BJ (cell line): Measurements from ENCODE around the gene HECTD2. TPM values are rescaled to one million over a fixed set of nuclear protein-coding genes. Genes with fewer than 3 reads are reported as not detected.
"Not testable (repeated sequence)": the region's sequence is repeated elsewhere in the genome, so short reads cannot be mapped to it uniquely, and the experiment has no call there.

Experiments
- CTCF ChIA-PET: fragments of 350-600 bp; formaldehyde crosslinking; extraction: SDS; loops from one replicate; lab custom pipeline; 2021; ENCODE audit warnings: antibody characterized with exemption, inconsistent platforms; lab: Yijun Ruan, JAX
- POLR2A ChIA-PET: fragments of 300-600 bp; sonication (Branson Sonifier 250); formaldehyde crosslinking; extraction: SDS; loops from one replicate; lab custom pipeline; 2021; ENCODE audit warnings: antibody characterized with exemption; lab: Charles Lee
- DNase-seq: peaks from one replicate; pipeline ENCODE4 v3.0.0-alpha.2; 2011; ENCODE audit warnings: low read depth
- H3K27me3 ChIP-seq: 2 replicates; pipeline ENCODE4 v1.6.0; 2011; ENCODE audit warnings: low read length; ENCODE audit not compliant: control insufficient read depth, insufficient read depth
- H3K36me3 ChIP-seq: 2 replicates; pipeline ENCODE4 v1.5.1; 2011; ENCODE audit warnings: low read length; ENCODE audit not compliant: control insufficient read depth, insufficient read depth
- H3K4me3 ChIP-seq: 2 replicates; pipeline ENCODE4 v1.5.1; 2011; ENCODE audit warnings: low read depth, mild to moderate bottlenecking, control low read depth, low read length
- CTCF ChIP-seq: IDR thresholded peaks from 2 replicates; pipeline ENCODE4 v1.5.1; 2011; ENCODE audit warnings: low read depth, mild to moderate bottlenecking, control low read depth, inconsistent platforms, low read length, moderate library complexity; ENCODE audit not compliant: insufficient read depth
- polyA plus RNA-seq: library from polyadenylated mRNA; depleted of rRNA; stranded (reverse); fragments of >200 nt; gene quantifications from 2 replicates; pipeline ENCODE4 v1.2.3, GENCODE V29; 2011

Gene HECTD2
- polyA plus RNA-seq, 1 experiment: 3.6 TPM

GRCh38 chr10:91381257-91381891, 28.8 kb upstream of the HECTD2 start:
- H3K36me3 ChIP-seq: no peaks in the 10 kb centered on the region
- ChIA-PET CTCF (interaction anchor here (0.6 to 1.8 kb wide), 5 partner anchors 9 to 417 kb away, joined by 3 to 8 read pairs (median 4); partner anchors contain the start of gene TNKS2), POLR2A (no interaction called here)
- H3K27me3 ChIP-seq: peaks cover 18% of the 10 kb centered on the region
- no peak for TF ChIP-seq CTCF
- no peak overlapping the region for H3K4me3 ChIP-seq
- DNase-seq: no peak

GRCh38 chr10:91385306-91386085, 24.6 kb upstream of the HECTD2 start:
- TF ChIP-seq CTCF: no peak
- ChIA-PET CTCF (interaction anchor here (1.9 to 3.7 kb wide), 2 partner anchors 11 to 87 kb away, joined by 7 to 22 read pairs; no protein-coding TSS in a partner anchor), POLR2A (no interaction called here)
- H3K27me3 ChIP-seq: peaks cover 18% of the 10 kb centered on the region
- no peaks in the 10 kb centered on the region for H3K36me3 ChIP-seq
- no peak overlapping the region for H3K4me3 ChIP-seq
- DNase-seq: no peak

GRCh38 chr10:91389636-91390512, 20.3 kb upstream of the HECTD2 start:
- ChIA-PET POLR2A (no interaction called here), CTCF (interaction anchor here (0.8 to 2.4 kb wide), 8 partner anchors 9 to 304 kb away, joined by 3 to 9 read pairs (median 3); no protein-coding TSS in a partner anchor)
- DNase-seq: no peak
- peaks cover 6% of the 10 kb centered on the region for H3K27me3 ChIP-seq
- peak; percentile 53 for TF ChIP-seq CTCF
- H3K36me3 ChIP-seq: no peaks in the 10 kb centered on the region
- no peak overlapping the region for H3K4me3 ChIP-seq

- H3K36me3 ChIP-seq: not testable (repeated sequence)
These were observed 19.7 kb upstream of the HECTD2 start for GRCh38 chr10:91390513-91390825.

GRCh38 chr10:91391920-91392319, 18.2 kb upstream of the HECTD2 start:
- Histone ChIP-seq H3K36me3 (no peaks in the 10 kb centered on the region), H3K27me3 (peaks cover 1% of the 10 kb centered on the region; the same call in 1 of the 2 replicates), H3K4me3 (no peak overlapping the region)
- POLR2A ChIA-PET: no interaction called here
- CTCF ChIA-PET: interaction anchor here (0.7 to 2.4 kb wide), 3 partner anchors 11 to 356 kb away, joined by 3 to 9 read pairs (median 8); no protein-coding TSS in a partner anchor
- DNase-seq: no peak
- no peak for TF ChIP-seq CTCF

More at GRCh38 chr10:91390513-91390825, 19.7 kb upstream of the HECTD2 start:
- H3K4me3 ChIP-seq, POLR2A ChIA-PET, H3K27me3 ChIP-seq, DNase-seq: not testable (repeated sequence)
- CTCF ChIA-PET: interaction anchor here (0.8 to 2.4 kb wide), 8 partner anchors 9 to 303 kb away, joined by 3 to 9 read pairs (median 3); no protein-coding TSS in a partner anchor
